HepG2 (cell line): ENCODE results near the gene LDLRAD4.

Experiments used
- CEBPG ChIP-seq: IDR thresholded peaks from 2 replicates; pipeline ENCODE4 v1.6.1; 2016
- MAF1 ChIP-seq: sonication (generic); formaldehyde crosslinking; IDR thresholded peaks from 2 replicates; pipeline ENCODE4 v1.5.0; 2020; ENCODE audit warnings: missing genetic modification reagents, borderline replicate concordance
- SMARCC2 ChIP-seq: fragments of 450-650 bp; IDR thresholded peaks from 2 replicates; pipeline ENCODE4 v1.6.1; 2017; ENCODE audit warnings: antibody characterized with exemption, mild to moderate bottlenecking
- ZNF564 ChIP-seq: sonication (generic); formaldehyde crosslinking; IDR thresholded peaks from 2 replicates; pipeline ENCODE4 v1.8.1; 2023; ENCODE audit warnings: mild to moderate bottlenecking, missing genetic modification reagents
- TF ChIP-seq, protein P1 (sequence below): sonication (generic); formaldehyde crosslinking; IDR thresholded peaks from 2 replicates; pipeline ENCODE4 v1.5.0; 2020; ENCODE audit warnings: mild to moderate bottlenecking, missing genetic modification reagents, moderate library complexity
- TF ChIP-seq, protein P2 (sequence below): sonication (generic); formaldehyde crosslinking; IDR thresholded peaks from 2 replicates; pipeline ENCODE4 v1.8.0; 2022; ENCODE audit warnings: mild to moderate bottlenecking, missing genetic modification reagents; ENCODE audit not compliant: insufficient replicate concordance

DNA sequence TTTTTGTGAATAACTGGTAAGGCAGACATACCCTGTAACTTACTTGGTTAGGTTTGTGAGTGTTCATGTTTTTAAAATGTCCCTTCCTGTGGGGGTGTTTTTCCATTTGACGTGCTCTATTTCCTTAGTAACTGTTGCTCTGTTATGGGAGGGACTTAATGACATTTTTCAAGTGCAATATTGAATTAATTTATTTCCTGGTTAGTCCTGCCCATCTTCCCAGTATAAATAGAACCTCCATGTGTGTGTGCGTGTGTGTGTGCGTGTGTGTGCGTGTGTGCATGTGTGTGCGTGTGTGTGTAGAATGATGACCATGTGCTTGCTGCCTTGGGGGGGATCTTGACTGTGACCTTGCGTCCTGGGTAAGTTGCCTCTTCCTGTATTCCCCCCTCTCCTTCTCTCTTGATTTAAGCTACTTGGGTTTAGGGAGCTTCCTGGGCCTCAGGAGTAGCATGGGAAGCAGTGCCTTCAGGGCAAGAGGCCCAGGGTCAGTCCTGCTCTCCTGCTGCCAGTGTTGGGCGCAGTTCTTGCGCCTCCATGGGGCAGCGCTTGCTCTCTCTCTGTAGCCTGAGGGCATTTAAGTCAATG lies 163.9 kb downstream of the LDLRAD4 start:
- TF ChIP-seq MAF1 (CRISPR knock-in tag) (no peak), SMARCC2 (no peak), CEBPG (CRISPR knock-in tag) (no peak), ZNF564 (CRISPR knock-in tag) (no peak)
- TF ChIP-seq, protein P1, sequence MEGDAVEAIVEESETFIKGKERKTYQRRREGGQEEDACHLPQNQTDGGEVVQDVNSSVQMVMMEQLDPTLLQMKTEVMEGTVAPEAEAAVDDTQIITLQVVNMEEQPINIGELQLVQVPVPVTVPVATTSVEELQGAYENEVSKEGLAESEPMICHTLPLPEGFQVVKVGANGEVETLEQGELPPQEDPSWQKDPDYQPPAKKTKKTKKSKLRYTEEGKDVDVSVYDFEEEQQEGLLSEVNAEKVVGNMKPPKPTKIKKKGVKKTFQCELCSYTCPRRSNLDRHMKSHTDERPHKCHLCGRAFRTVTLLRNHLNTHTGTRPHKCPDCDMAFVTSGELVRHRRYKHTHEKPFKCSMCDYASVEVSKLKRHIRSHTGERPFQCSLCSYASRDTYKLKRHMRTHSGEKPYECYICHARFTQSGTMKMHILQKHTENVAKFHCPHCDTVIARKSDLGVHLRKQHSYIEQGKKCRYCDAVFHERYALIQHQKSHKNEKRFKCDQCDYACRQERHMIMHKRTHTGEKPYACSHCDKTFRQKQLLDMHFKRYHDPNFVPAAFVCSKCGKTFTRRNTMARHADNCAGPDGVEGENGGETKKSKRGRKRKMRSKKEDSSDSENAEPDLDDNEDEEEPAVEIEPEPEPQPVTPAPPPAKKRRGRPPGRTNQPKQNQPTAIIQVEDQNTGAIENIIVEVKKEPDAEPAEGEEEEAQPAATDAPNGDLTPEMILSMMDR (CRISPR knock-in tag), result no peak
- TF ChIP-seq, protein P2, sequence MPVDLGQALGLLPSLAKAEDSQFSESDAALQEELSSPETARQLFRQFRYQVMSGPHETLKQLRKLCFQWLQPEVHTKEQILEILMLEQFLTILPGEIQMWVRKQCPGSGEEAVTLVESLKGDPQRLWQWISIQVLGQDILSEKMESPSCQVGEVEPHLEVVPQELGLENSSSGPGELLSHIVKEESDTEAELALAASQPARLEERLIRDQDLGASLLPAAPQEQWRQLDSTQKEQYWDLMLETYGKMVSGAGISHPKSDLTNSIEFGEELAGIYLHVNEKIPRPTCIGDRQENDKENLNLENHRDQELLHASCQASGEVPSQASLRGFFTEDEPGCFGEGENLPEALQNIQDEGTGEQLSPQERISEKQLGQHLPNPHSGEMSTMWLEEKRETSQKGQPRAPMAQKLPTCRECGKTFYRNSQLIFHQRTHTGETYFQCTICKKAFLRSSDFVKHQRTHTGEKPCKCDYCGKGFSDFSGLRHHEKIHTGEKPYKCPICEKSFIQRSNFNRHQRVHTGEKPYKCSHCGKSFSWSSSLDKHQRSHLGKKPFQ (CRISPR knock-in tag), result no peak
